Embryonic facial prominence (tissue), 1 donor: ENCODE results near the gene FAM3A.
"Not testable (repeated sequence)": the region's sequence is repeated elsewhere in the genome, so short reads cannot be mapped to it uniquely, and the experiment has no call there.

ENCODE experiments used
- DNase-seq: peaks from one replicate; pipeline ENCODE4 v3.0.0-alpha.2; 2016; ENCODE audit errors: extremely low spot score

The FAM3A gene

GRCh38 chrX:154515966-154516655, at the start of gene FAM3A:
Gene FAM3A (minus strand): TSS chrX:154516232. CDS start chrX:154515772, 460 bp downstream.
- peak; percentile 83 for DNase-seq

GRCh38 chrX:154562295-154562694, 46.3 kb upstream of the FAM3A start:
- DNase-seq: not testable (repeated sequence)

- not testable (repeated sequence) for DNase-seq
Observed at GRCh38 chrX:154560326-154560725, 44.3 kb upstream of the FAM3A start.

GRCh38 chrX:154558896-154559295, 42.9 kb upstream of the FAM3A start:
- not testable (repeated sequence) for DNase-seq

GRCh38 chrX:154558060-154558690, 42.1 kb upstream of the FAM3A start:
- DNase-seq: not testable (repeated sequence)

GRCh38 chrX:154552112-154552806, 36.2 kb upstream of the FAM3A start:
- DNase-seq: not testable (repeated sequence)

- DNase-seq: no peak
Observed at GRCh38 chrX:154549766-154550165, 33.7 kb upstream of the FAM3A start.

- no peak for DNase-seq
Observed at GRCh38 chrX:154548028-154548316, 31.9 kb upstream of the FAM3A start.

- peak; percentile 60 for DNase-seq
Observed at GRCh38 chrX:154547245-154548027, 31.4 kb upstream of the FAM3A start, which contains the start of gene IKBKG. Gene IKBKG (plus strand): TSS chrX:154547620. CDS start chrX:154552003, 4,383 bp downstream.

GRCh38 chrX:154546354-154547244, 30.6 kb upstream of the FAM3A start, which contains the start of gene G6PD:
Gene G6PD (minus strand): TSS chrX:154546846. CDS start chrX:154546155, 691 bp downstream.
- no peak for DNase-seq

GRCh38 chrX:154545673-154546274, 29.7 kb upstream of the FAM3A start:
- no peak for DNase-seq

- no peak for DNase-seq
Observed at GRCh38 chrX:154542723-154543424, 26.8 kb upstream of the FAM3A start.

GRCh38 chrX:154541896-154542722, 26.1 kb upstream of the FAM3A start:
- DNase-seq: no peak

- no peak for DNase-seq
Observed at GRCh38 chrX:154541589-154541895, 25.5 kb upstream of the FAM3A start.

GRCh38 chrX:154540897-154541535, 25.0 kb upstream of the FAM3A start:
- no peak for DNase-seq

GRCh38 chrX:154540365-154540764, 24.3 kb upstream of the FAM3A start:
- DNase-seq: not testable (repeated sequence)

GRCh38 chrX:154539077-154539476, 23.0 kb upstream of the FAM3A start:
- no peak for DNase-seq

GRCh38 chrX:154535892-154536291, 19.9 kb upstream of the FAM3A start:
- DNase-seq: no peak
